NOMO-1 treated with dmso at 0.1 percent for 144 hours (cell line): ENCODE measurements around the gene CWC27.

Experiments
- DNase-seq: peaks from one replicate; lab custom pipeline; 2025; ENCODE audit not compliant: unreplicated experiment; lab: John Stamatoyannopoulos, UW

Gene CWC27

GRCh38 chr5:65030056-65030455 is 261.3 kb downstream of the CWC27 start:
- no peak for DNase-seq

- no peak for DNase-seq
These were observed 263.5 kb downstream of the CWC27 start for GRCh38 chr5:65032250-65032649.

DNA sequence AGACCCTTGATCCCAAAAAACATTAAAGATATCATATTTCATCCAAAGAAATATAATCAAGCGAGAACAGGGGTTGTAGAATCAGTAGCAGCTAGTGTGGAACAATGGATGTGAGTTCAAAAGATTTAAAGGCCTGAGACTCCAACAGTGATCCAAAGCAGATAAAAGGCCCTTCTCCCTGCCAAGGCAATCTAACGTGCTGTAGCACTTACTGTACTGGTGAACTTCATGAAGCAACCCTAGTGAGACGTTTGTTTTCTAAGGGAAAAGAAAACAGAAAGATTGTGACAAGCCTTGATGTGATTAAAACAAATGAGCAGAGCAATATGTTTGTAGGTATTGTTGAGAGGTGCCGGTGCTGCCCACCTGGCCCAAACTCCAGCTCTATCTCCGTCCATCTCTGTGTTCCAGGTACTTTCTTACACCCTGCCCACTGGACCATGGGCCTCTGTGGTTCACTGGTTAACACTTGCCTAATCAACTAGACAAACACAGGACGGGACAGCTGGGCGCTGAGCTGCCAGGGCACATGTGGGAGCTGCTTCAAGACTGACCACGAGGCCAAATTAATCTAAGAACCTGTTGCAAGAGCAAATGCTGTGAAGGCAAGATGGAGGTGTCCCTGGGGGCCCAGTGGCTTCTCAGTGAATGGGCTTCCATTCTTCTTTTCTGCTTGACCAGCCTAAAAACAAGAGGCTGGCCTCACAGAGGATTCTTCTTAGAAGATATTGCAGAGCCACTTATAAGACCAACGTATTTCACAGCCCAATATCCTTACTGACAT is 265.5 kb downstream of the CWC27 start:
- no peak for DNase-seq

DNA sequence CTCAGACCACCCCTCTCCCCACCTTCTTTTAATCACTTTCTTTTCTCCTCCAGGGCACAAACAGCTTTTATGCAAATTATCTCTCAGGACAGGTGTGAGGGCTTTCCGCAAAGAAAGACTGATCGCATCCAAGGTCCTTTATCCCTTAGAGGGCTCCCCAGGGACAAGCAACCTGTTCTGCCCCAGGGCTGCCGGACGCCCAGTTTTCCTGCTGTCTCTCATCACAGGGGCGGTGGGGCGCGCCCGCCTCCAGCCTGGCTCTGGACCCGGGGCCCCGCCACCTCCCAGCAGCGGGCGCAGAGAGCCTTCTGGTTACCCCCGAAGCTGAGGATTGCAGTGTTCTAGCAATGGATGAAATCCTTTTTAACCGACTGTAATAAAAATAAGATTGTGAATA is 266.1 kb downstream of the CWC27 start:
- DNase-seq: no peak

GRCh38 chr5:65035211-65036206 is 266.8 kb downstream of the CWC27 start:
- DNase-seq: peak; percentile 64

DNA sequence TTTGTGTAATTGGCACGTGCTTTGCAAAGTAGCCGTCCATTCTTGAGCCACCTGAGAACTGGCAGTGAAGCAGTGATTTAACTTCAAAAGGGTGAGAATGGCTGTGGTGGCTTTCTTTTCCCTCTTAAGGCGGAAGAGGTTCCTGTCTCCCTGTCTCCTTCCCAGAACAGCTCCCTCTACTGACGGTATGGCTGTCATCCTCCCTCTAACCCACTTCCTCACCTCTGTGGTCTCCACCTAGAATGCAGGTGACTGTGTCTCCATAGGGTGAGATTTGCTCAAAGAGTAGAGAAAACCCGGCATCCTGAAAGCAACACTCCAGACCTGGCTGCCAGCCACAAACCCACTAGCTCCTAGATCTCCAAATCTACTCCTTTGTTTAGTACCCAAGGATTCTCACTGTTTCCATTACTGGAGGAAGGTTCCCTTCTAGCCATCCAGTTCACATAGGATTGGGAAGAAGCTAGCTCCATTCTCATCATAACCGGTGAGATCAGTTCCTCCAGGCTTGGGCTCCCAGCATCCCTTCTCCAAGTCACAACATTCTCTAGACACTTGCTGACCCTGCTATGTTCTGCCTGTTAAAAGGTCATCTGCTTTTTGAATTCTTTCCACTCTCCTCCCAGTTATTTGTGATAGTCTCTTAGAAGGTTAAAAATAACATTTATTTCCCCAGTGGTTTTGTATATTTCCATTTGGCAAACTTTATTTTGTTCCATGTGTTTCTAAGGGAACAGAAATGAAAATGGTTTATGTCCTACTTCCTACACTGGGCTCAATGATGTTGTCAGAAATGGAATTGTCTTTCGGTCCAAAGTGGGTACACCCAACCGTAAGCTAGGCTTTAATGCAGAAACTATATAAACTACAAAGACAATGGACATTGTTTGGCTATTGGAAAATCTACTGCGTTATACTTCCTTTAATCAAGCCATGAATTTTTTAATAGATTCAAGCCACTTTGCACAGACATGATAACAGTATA is 269.4 kb downstream of the CWC27 start:
- no peak for DNase-seq

DNA sequence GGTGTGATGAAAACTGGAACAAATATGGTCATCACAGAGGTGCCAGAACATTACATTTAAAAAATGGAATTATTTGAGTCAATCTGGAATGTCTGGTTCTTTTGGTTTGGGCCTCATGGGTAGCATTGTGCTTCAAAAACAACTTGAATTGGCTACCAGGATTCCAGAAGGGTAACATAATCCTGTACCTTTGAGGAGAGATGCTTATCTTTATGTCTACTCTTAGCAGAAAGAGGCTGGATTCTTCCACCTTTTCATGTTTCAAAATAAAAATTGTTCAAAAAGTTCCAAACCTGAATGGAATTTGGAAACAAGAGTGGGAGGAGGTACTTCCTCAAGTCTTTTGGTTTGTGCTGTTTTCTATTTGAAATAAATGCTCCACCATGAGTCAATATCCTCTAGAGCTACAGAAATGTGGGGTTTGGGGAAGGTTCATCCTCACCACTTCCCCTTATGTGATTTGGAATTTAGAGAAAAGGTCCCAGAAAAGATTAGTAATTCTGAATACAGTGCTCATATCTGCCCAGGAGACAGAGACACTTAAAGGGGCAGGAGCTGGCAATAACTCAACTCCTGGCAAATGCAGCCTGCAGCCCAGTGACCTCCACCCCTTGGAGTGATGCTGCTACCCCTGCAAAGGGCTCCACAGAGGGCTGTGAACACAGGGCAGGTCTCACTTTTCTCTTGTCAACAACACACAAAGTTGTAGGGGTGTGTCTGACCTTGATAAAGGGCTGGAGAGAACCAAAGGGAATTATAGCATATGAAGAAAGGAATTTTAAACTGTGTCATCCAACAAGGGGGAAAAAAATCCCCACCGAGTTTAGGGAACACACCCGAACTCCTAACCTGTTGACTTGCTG is 272.8 kb downstream of the CWC27 start:
- DNase-seq: no peak

GRCh38 chr5:65043843-65044359 is 275.2 kb downstream of the CWC27 start:
- no peak for DNase-seq

GRCh38 chr5:65047225-65047624 is 278.5 kb downstream of the CWC27 start:
- no peak for DNase-seq

DNA sequence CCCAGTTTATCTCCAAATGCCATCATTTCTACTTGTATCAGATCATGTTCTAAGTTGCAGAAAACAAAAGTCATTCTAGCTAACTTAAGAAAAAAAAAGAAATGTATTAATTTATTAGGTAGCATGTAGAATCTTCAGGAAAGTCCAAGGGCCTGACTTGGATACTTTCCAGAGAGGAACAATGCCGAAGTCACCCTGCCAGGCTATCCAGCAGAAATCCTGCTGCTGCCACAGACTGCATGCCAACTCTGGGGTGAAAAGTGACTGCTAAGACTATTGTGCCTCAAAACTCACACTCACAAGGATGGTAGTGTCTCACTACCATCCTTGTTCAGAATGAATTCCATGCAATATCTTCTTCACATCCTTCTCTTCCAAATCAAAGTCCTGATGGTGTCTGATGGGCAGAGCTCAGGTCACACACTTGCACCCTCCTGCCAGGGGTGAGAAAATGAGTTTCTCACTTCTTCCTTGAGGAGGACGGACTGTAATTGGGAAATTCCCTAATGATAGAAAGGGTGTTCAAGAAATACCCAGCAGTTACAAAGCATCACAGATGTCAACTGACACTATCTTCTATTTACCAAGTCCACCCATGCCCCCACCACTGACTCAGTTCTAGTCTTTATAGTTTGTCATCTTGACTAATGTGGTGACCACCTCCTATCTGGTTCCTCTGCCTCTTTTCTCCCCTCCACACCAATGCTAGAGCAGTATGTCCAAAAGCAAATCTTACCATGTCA is 279.4 kb downstream of the CWC27 start:
- DNase-seq: no peak

- no peak for DNase-seq
These were observed 281.4 kb downstream of the CWC27 start for GRCh38 chr5:65050140-65050539.

GRCh38 chr5:65050826-65051498 is 282.2 kb downstream of the CWC27 start:
- no peak for DNase-seq

GRCh38 chr5:65055938-65056337 is 287.2 kb downstream of the CWC27 start:
- DNase-seq: no peak

GRCh38 chr5:65059681-65060598 is 291.2 kb downstream of the CWC27 start:
- no peak for DNase-seq

DNA sequence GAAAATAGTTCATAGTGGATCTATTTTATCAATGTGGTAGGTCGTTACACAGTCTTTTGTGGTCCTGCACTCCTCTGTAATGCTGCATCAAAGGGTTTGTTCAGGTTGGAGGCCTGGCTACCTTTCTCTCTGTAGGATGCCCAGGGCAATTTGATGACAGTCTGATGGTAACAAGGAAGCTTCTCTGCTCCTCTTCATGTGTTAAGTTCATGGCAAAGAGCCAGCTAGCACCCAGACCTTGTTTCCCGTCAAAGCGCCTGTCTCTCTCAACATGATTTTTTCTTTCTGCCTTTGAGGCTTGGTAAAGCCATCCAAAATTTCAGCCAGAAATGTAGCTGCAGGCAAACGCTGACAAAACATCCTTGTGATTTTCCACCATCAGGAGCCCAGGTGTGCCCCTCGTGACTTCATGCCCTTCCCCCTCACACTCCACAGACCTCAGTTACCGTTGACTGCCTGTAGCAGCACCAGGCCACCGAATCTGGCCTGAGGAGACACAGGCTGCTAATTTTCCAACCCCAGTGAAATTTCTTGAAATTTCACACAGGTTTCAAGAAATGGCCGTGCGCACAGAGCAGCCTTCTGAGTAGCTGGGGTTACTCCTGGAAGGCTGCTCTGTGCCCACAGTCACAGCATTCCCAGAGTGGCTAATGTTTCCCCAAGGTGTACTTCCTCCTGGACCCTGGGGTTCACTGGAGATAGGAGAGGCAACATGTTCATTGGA is 292.7 kb downstream of the CWC27 start:
- DNase-seq: no peak

- DNase-seq: no peak
These were observed 293.2 kb downstream of the CWC27 start for GRCh38 chr5:65061974-65062353.
